Measurements from ENCODE around the gene CYP4V2.

The CYP4V2 gene

GRCh38 chr4:186167605-186168004 is 23.8 kb upstream of the CYP4V2 start:
- no peak overlapping the region for H3K27ac ChIP-seq
- TF ChIP-seq CTCF (conservative IDR thresholded peaks at IDR 0.05) (no peak), ZFX (IDR thresholded peaks at IDR 0.05) (no peak)

GRCh38 chr4:186168750-186169149 is 22.6 kb upstream of the CYP4V2 start:
- no peak overlapping the region for H3K27ac ChIP-seq
- no peak for TF ChIP-seq ZFX (IDR thresholded peaks at IDR 0.05)
- no peak for TF ChIP-seq CTCF (conservative IDR thresholded peaks at IDR 0.05)

- no peak overlapping the region for H3K27ac ChIP-seq
- TF ChIP-seq CTCF (conservative IDR thresholded peaks at IDR 0.05) (no peak), ZFX (IDR thresholded peaks at IDR 0.05) (no peak)
Measured at GRCh38 chr4:186169333-186169944, 21.9 kb upstream of the CYP4V2 start.

GRCh38 chr4:186169945-186170802 is 21.2 kb upstream of the CYP4V2 start:
- TF ChIP-seq ZFX (IDR thresholded peaks at IDR 0.05) (no peak), CTCF (conservative IDR thresholded peaks at IDR 0.05) (peak; percentile 5; the same call in 1 of the 2 replicates)

GRCh38 chr4:186170966-186171365 is 20.4 kb upstream of the CYP4V2 start:
- H3K27ac ChIP-seq: no peak overlapping the region
- no peak for TF ChIP-seq ZFX (IDR thresholded peaks at IDR 0.05)
- no peak for TF ChIP-seq CTCF (conservative IDR thresholded peaks at IDR 0.05)

More at GRCh38 chr4:186169945-186170802, 21.2 kb upstream of the CYP4V2 start:
- H3K27ac ChIP-seq: no peak overlapping the region

- no peak for TF ChIP-seq ZFX (IDR thresholded peaks at IDR 0.05)
- TF ChIP-seq CTCF (conservative IDR thresholded peaks at IDR 0.05): no peak
- no peak overlapping the region for H3K27ac ChIP-seq
Measured at GRCh38 chr4:186172546-186172945, 18.8 kb upstream of the CYP4V2 start.

- no peak for TF ChIP-seq CTCF (conservative IDR thresholded peaks at IDR 0.05)
- no peak for TF ChIP-seq ZFX (IDR thresholded peaks at IDR 0.05)
- H3K27ac ChIP-seq: no peak overlapping the region
Measured at GRCh38 chr4:186188107-186188506, 3.3 kb upstream of the CYP4V2 start.
